GM21390 (cell line): Measurements from ENCODE around the gene PTHLH.

Experiments
- ATAC-seq: cut with Tn5 transposase; IDR thresholded peaks from one replicate; pipeline ENCODE4 v1.9.1; 2021; ENCODE audit not compliant: unreplicated experiment

The PTHLH gene

GRCh38 chr12:27972721-27973120, at the start of gene PTHLH:
Gene PTHLH (minus strand): TSS chr12:27972733. CDS start chr12:27969494, 3,239 bp downstream.
- no peak for ATAC-seq

GRCh38 chr12:28021704-28022103, 49.2 kb upstream of the PTHLH start:
- ATAC-seq: no peak

- ATAC-seq: no peak
Observed at GRCh38 chr12:28017873-28018255, 45.3 kb upstream of the PTHLH start.

- no peak for ATAC-seq
Observed at GRCh38 chr12:28017126-28017872, 44.8 kb upstream of the PTHLH start.

- no peak for ATAC-seq
Observed at GRCh38 chr12:28015165-28015564, 42.6 kb upstream of the PTHLH start.

- ATAC-seq: no peak
Observed at GRCh38 chr12:28014196-28014595, 41.7 kb upstream of the PTHLH start.

GRCh38 chr12:28012333-28012918, 39.9 kb upstream of the PTHLH start:
- no peak for ATAC-seq

GRCh38 chr12:28010036-28010435, 37.5 kb upstream of the PTHLH start:
- ATAC-seq: no peak

GRCh38 chr12:27999970-28000369, 27.4 kb upstream of the PTHLH start:
- no peak for ATAC-seq

- ATAC-seq: no peak
Observed at GRCh38 chr12:27999521-27999920, 27.0 kb upstream of the PTHLH start.

GRCh38 chr12:27998658-27999057, 26.1 kb upstream of the PTHLH start:
- no peak for ATAC-seq

- no peak for ATAC-seq
Observed at GRCh38 chr12:27998170-27998569, 25.6 kb upstream of the PTHLH start.

GRCh38 chr12:27996761-27997160, 24.2 kb upstream of the PTHLH start:
- no peak for ATAC-seq

- ATAC-seq: no peak
Observed at GRCh38 chr12:27995406-27995805, 22.9 kb upstream of the PTHLH start.

- no peak for ATAC-seq
Observed at GRCh38 chr12:27988594-27989233, 16.2 kb upstream of the PTHLH start.

GRCh38 chr12:27987331-27987730, 14.8 kb upstream of the PTHLH start:
- no peak for ATAC-seq

- no peak for ATAC-seq
Observed at GRCh38 chr12:27984275-27984674, 11.7 kb upstream of the PTHLH start.

GRCh38 chr12:27982951-27983350, 10.4 kb upstream of the PTHLH start:
- ATAC-seq: no peak

- ATAC-seq: no peak
Observed at GRCh38 chr12:27982385-27982784, 9.9 kb upstream of the PTHLH start.

- no peak for ATAC-seq
Observed at GRCh38 chr12:27981874-27982273, 9.3 kb upstream of the PTHLH start.

GRCh38 chr12:27979145-27979544, 6.6 kb upstream of the PTHLH start:
- no peak for ATAC-seq
